HCT116 (cell line): ENCODE measurements around the gene PRCD. TPM values are rescaled to one million over a fixed set of nuclear protein-coding genes. Genes with fewer than 3 reads are reported as not detected.

Experiments
- ATAC-seq: fragments of 200-7000 bp; cut with Tn5 transposase; 2 replicates; pipeline ENCODE4 v1.9.1; 2020; ENCODE audit warnings: mild to moderate bottlenecking, moderate library complexity
- BruUV-seq: library from RNA; stranded (reverse); fragments of 400-500 nt; replicated peaks from 2 replicates; lab custom pipeline; 2021; lab: Mats Ljungman, UMichigan
- CTCF ChIA-PET: fragments of 300-600 bp; sonication (Branson Sonifier 250); formaldehyde crosslinking; loops from one replicate; lab custom pipeline; 2021; ENCODE audit warnings: antibody characterized with exemption; lab: Charles Lee
- POLR2A ChIA-PET: fragments of 300-600, 350-600 bp; sonication (Branson Sonifier 250); formaldehyde crosslinking; loops from one replicate; lab custom pipeline; 2021; ENCODE audit warnings: antibody characterized with exemption; lab: Charles Lee
- RAD21 ChIA-PET, 2 experiments: fragments of 300-600 bp; sonication (Branson Sonifier 250); formaldehyde crosslinking; loops; one replicate each; lab custom pipeline; 2023; ENCODE audit warnings: low total read pairs in 2 of 2; ENCODE audit not compliant: uncharacterized antibody in 2 of 2, unreplicated experiment in 2 of 2, low non-redundant PET in 1 of 2; lab: Charles Lee
- DNase-seq: peaks from one replicate; pipeline ENCODE4 v3.0.0-alpha.2; 2010; ENCODE audit warnings: low read depth, low spot score
- H2AFZ ChIP-seq: fragments of 200-600 bp; shearing (Covaris generic), sonication (generic); 2 replicates; pipeline ENCODE4 v1.6.1; 2017; ENCODE audit warnings: low read depth, mixed run types, mixed read lengths, antibody characterized with exemption, low read length; ENCODE audit not compliant: poor library complexity, severe bottlenecking
- H3K27ac ChIP-seq: 2 replicates; pipeline ENCODE4 v1.5.1; 2012; ENCODE audit warnings: low read depth, low read length
- H3K27me3 ChIP-seq: fragments of 200-600 bp; sonication (generic); 2 replicates; pipeline ENCODE4 v1.6.1; 2016; ENCODE audit warnings: mixed run types, low read length, mixed read lengths; ENCODE audit not compliant: insufficient read depth
- H3K36me3 ChIP-seq, 2 experiments: fragments of 200-500 bp in 1 of 2; fragments of 200-600 bp in 1 of 2; sonication (Bioruptor generic) in 1 of 2; sonication (generic) in 1 of 2; 2 replicates each; pipeline versions ENCODE4 v1.5.1 to v1.6.1; 2014 to 2016; ENCODE audit warnings: low read length in 2 of 2, inconsistent platforms in 1 of 2, mixed read lengths in 1 of 2, mixed run types in 1 of 2; ENCODE audit not compliant: insufficient read depth in 2 of 2, control insufficient read depth in 1 of 2
- H3K4me1 ChIP-seq, 2 experiments: fragments of 200-600 bp in 1 of 2; sonication (generic) in 1 of 2; 2 replicates each; pipeline versions ENCODE4 v1.5.1 to v1.6.1; 2012 to 2017; ENCODE audit warnings: low read length in 2 of 2, inconsistent platforms in 1 of 2, mild to moderate bottlenecking in 1 of 2, mixed read lengths in 1 of 2, mixed run types in 1 of 2, moderate library complexity in 1 of 2; ENCODE audit not compliant: insufficient read depth in 2 of 2, control insufficient read depth in 1 of 2
- H3K4me2 ChIP-seq: fragments of 200-600 bp; sonication (generic); 2 replicates; pipeline ENCODE4 v1.6.1; 2017; ENCODE audit warnings: mixed run types, low read length, mixed read lengths
- H3K4me3 ChIP-seq, 2 experiments: fragments of 200-600 bp in 1 of 2; sonication (generic) in 1 of 2; replicated peaks in 1 of 2; 2 replicates each; pipeline ENCODE4 v1.5.1; 2011 to 2016; ENCODE audit warnings: low read length in 2 of 2, control low read depth in 1 of 2, low read depth in 1 of 2, mild to moderate bottlenecking in 1 of 2, mixed read lengths in 1 of 2, mixed run types in 1 of 2
- H3K79me2 ChIP-seq: fragments of 200-600 bp; sonication (generic); 2 replicates; pipeline ENCODE4 v1.6.1; 2017; ENCODE audit warnings: mild to moderate bottlenecking, mixed run types, low read length, moderate library complexity, mixed read lengths; ENCODE audit not compliant: insufficient read depth
- H3K9ac ChIP-seq: fragments of 200-600 bp; sonication (generic); 2 replicates; pipeline ENCODE4 v1.6.1; 2016; ENCODE audit warnings: low read length, mixed read lengths
- H3K9me2 ChIP-seq: fragments of 200-600 bp; sonication (generic), shearing (Covaris generic); 2 replicates; pipeline ENCODE4 v1.6.1; 2017; ENCODE audit warnings: mixed run types, mild to moderate bottlenecking, moderate library complexity; ENCODE audit not compliant: insufficient read depth
- H3K9me3 ChIP-seq, 2 experiments: fragments of 200-500 bp in 1 of 2; fragments of 200-600 bp in 1 of 2; sonication (Bioruptor generic) in 1 of 2; sonication (generic) in 1 of 2; 2 replicates each; pipeline ENCODE4 v1.6.1; 2014 to 2017; ENCODE audit warnings: low read length in 2 of 2, mixed read lengths in 2 of 2, inconsistent platforms in 1 of 2, low read depth in 1 of 2, mild to moderate bottlenecking in 1 of 2, mixed run types in 1 of 2, moderate library complexity in 1 of 2; ENCODE audit not compliant: control insufficient read depth in 1 of 2, insufficient read depth in 1 of 2
- H4K20me1 ChIP-seq: fragments of 200-600 bp; sonication (generic), shearing (Covaris generic); 2 replicates; pipeline ENCODE4 v1.6.1; 2017; ENCODE audit warnings: mixed run types, mild to moderate bottlenecking, moderate library complexity; ENCODE audit not compliant: insufficient read depth
- CEBPB ChIP-seq: IDR thresholded peaks from 2 replicates; pipeline ENCODE4 v1.6.1; 2012; ENCODE audit warnings: low read depth
- MAX ChIP-seq: IDR thresholded peaks from 2 replicates; pipeline ENCODE4 v1.6.1; 2012
- POLR2A ChIP-seq: IDR thresholded peaks from 2 replicates; pipeline ENCODE4 v1.7.0; 2011; ENCODE audit warnings: borderline replicate concordance; ENCODE audit not compliant: insufficient read depth, insufficient read length; ENCODE audit errors: extremely low read depth
- POLR2AphosphoS5 ChIP-seq: IDR thresholded peaks from 2 replicates; pipeline ENCODE4 v1.6.1; 2011; ENCODE audit warnings: mild to moderate bottlenecking, low read depth, low read length, moderate library complexity
- RAD21 ChIP-seq: IDR thresholded peaks from 2 replicates; pipeline ENCODE4 v1.6.1; 2012; ENCODE audit warnings: low read depth, mild to moderate bottlenecking
- YY1 ChIP-seq: IDR thresholded peaks from 2 replicates; pipeline ENCODE4 v1.6.1; 2011; ENCODE audit warnings: low read length, low read depth, moderate library complexity, mild to moderate bottlenecking; ENCODE audit not compliant: insufficient replicate concordance; ENCODE audit errors: extremely low read depth
- ZBTB33 ChIP-seq: IDR thresholded peaks from 2 replicates; pipeline ENCODE4 v1.6.1; 2011; ENCODE audit warnings: mild to moderate bottlenecking, low read length, moderate library complexity; ENCODE audit not compliant: insufficient replicate concordance; ENCODE audit errors: extremely low read depth
- ZFX ChIP-seq: fragments of 450-650 bp; IDR thresholded peaks from 2 replicates; pipeline ENCODE4 v1.6.1; 2017
- intact Hi-C: fragments of 100-400 bp; cut with micrococcal nuclease; formaldehyde crosslinking; loops from 2 replicates; pipeline ENCODE4 v1.10.0; 2022
- total RNA-seq: library from RNA; stranded (reverse); gene quantifications from one replicate; pipeline ENCODE4 v1.2.1, GENCODE V29; 2021; ENCODE audit not compliant: unreplicated experiment

The PRCD gene
- total RNA-seq, 1 experiment from 2014 or later: not detected

GRCh38 chr17:76501018-76501826, 38.6 kb upstream of the PRCD start, which contains the start of gene RHBDF2:
Gene RHBDF2 (minus strand): TSS chr17:76501423. CDS start chr17:76481524, 19,899 bp downstream.
- H3K4me3 ChIP-seq: peak within 1 kb of the TSS; percentile 92 to 100
- H3K4me1 ChIP-seq: peaks cover 32 to 43% of the 10 kb centered on the region in 2 experiments
- no peaks in the 10 kb centered on the region for H3K9me2 ChIP-seq
- peak within 1 kb of the TSS; percentile 82 for H3K9ac ChIP-seq
- peaks cover 48% of the 10 kb centered on the region for H3K79me2 ChIP-seq
- peaks cover 5% of the 10 kb centered on the region; the same call in 1 of the 2 replicates for H4K20me1 ChIP-seq
- intact Hi-C loops: loop anchor here (1.0 to 5.0 kb wide), 2 partner anchors 35 to 199 kb away; no protein-coding TSS in a partner anchor
- ChIA-PET CTCF (interaction anchor here (0.9 to 9.5 kb wide), 3 partner anchors 35 to 104 kb away, joined by 5 to 100 read pairs (median 7); partner anchors contain the start of gene AANAT), RAD21 (interaction anchor here in 1 of 2 experiments (0.9 kb wide), 1 partner anchor 42 kb away, joined by 5 read pairs; no protein-coding TSS in a partner anchor), POLR2A (interaction anchor here (0.9 to 2.3 kb wide), 4 partner anchors 10 to 171 kb away, joined by 3 to 7 read pairs (median 6); partner anchors contain the start of gene PRPSAP1)
- DNase-seq: peak; percentile 54
- H3K27me3 ChIP-seq: no peaks in the 10 kb centered on the region
- no peak within 1 kb of the TSS for H2AFZ ChIP-seq
- H3K27ac ChIP-seq: peak within 1 kb of the TSS; percentile 96
- peak; percentile 87 for ATAC-seq
- no peaks in the 10 kb centered on the region; a peak in 1 of 4 replicates for H3K36me3 ChIP-seq
- no TSS peak for BruUV-seq
- H3K9me3 ChIP-seq: no peaks in the 10 kb centered on the region
- peak; percentile 85 for TF ChIP-seq POLR2A
- TF ChIP-seq RAD21: no peak
- TF ChIP-seq ZBTB33: peak; percentile 10
- peak; percentile 99 for TF ChIP-seq POLR2AphosphoS5
- TF ChIP-seq ZFX: peak; percentile 87; the same call in 1 of the 2 replicates
- TF ChIP-seq MAX: peak; percentile 85
- peak; percentile 35 for TF ChIP-seq YY1
- TF ChIP-seq CEBPB: no peak
- H3K4me2 ChIP-seq: peak within 1 kb of the TSS; percentile 97
